Endodermal cell (in vitro differentiated cells): ENCODE results near the gene CCDC70. TPM values are rescaled to one million over a fixed set of nuclear protein-coding genes. Genes with fewer than 3 reads are reported as not detected.

Experiments used
- DNase-seq: peaks from one replicate; pipeline ENCODE4 v3.0.0-alpha.2; 2017
- H3K27ac ChIP-seq: 2 replicates; pipeline ENCODE4 v1.5.1; 2013; ENCODE audit warnings: mild to moderate bottlenecking, low read depth, low read length, moderate library complexity
- H3K27me3 ChIP-seq: 2 replicates; pipeline ENCODE4 v1.6.1; 2013; ENCODE audit warnings: mild to moderate bottlenecking, low read length, moderate library complexity; ENCODE audit not compliant: insufficient read depth, control insufficient read depth, poor library complexity, severe bottlenecking
- H3K36me3 ChIP-seq: 2 replicates; pipeline ENCODE4 v1.7.0; 2013; ENCODE audit warnings: mild to moderate bottlenecking, low read length, moderate library complexity; ENCODE audit not compliant: control insufficient read depth, insufficient read depth
- H3K4me1 ChIP-seq: one replicate; pipeline ENCODE4 v1.7.0; 2013; ENCODE audit warnings: low read length; ENCODE audit not compliant: control insufficient read depth, insufficient read depth
- H3K4me3 ChIP-seq: 2 replicates; pipeline ENCODE4 v1.5.1; 2013; ENCODE audit warnings: mild to moderate bottlenecking, low read length, moderate library complexity
- H3K9ac ChIP-seq: 2 replicates; pipeline ENCODE4 v1.6.1; 2013; ENCODE audit warnings: mild to moderate bottlenecking, low read length, moderate library complexity; ENCODE audit not compliant: poor library complexity, severe bottlenecking; ENCODE audit errors: extremely low read depth
- H3K9me3 ChIP-seq: 2 replicates; pipeline ENCODE4 v1.6.1; 2013; ENCODE audit warnings: mild to moderate bottlenecking, low read length, moderate library complexity; ENCODE audit not compliant: control insufficient read depth
- H3K27ac Mint-ChIP-seq: 2 replicates; pipeline ENCODE4 v1.8.0; 2020; ENCODE audit warnings: mixed read lengths
- H3K27me3 Mint-ChIP-seq: 2 replicates; pipeline ENCODE4 v1.8.0; 2021; ENCODE audit warnings: mild to moderate bottlenecking, mixed read lengths; ENCODE audit not compliant: insufficient read depth
- H3K36me3 Mint-ChIP-seq: 2 replicates; pipeline ENCODE4 v1.8.0; 2020; ENCODE audit warnings: low read depth, mixed read lengths
- H3K4me1 Mint-ChIP-seq: 2 replicates; pipeline ENCODE4 v1.8.0; 2020; ENCODE audit warnings: mixed read lengths
- H3K4me3 Mint-ChIP-seq: 2 replicates; pipeline ENCODE4 v1.8.0; 2020; ENCODE audit warnings: mild to moderate bottlenecking, moderate library complexity, mixed read lengths
- H3K9me3 Mint-ChIP-seq: 2 replicates; pipeline ENCODE4 v1.8.0; 2020; ENCODE audit warnings: mild to moderate bottlenecking, mixed read lengths
- CTCF ChIP-seq: fragments of 200-600 bp; sonication (generic); conservative IDR thresholded peaks from 2 replicates; pipeline ENCODE4 v1.5.0; 2021; ENCODE audit warnings: antibody characterized with exemption, mild to moderate bottlenecking
- WGBS, 2 experiments: methylation state at CpG; one replicate each; pipeline versions ENCODE4 v1.1.5 to v1.1.7; 2013; ENCODE audit warnings: missing lambda C conversion rate in 2 of 2, mixed read lengths in 1 of 2; ENCODE audit not compliant: insufficient coverage in 1 of 2, insufficient read length in 1 of 2; 5-methylcytosine and 5-hydroxymethylcytosine counted together
- total RNA-seq, 2 donors: library from RNA; stranded (reverse); fragmentation: NEBNext Ultra II Directional in 1 of 2; extraction: Animal tissue kit (Norgen Biotek cat#: 25700) in 1 of 2; gene quantifications; 2 replicates in 1 of 2; 3 replicates in 1 of 2; pipeline ENCODE4 v1.2.1, GENCODE V29; 2021

CCDC70 gene
- total RNA-seq, 2 donors from 2014 or later: not detected

DNA sequence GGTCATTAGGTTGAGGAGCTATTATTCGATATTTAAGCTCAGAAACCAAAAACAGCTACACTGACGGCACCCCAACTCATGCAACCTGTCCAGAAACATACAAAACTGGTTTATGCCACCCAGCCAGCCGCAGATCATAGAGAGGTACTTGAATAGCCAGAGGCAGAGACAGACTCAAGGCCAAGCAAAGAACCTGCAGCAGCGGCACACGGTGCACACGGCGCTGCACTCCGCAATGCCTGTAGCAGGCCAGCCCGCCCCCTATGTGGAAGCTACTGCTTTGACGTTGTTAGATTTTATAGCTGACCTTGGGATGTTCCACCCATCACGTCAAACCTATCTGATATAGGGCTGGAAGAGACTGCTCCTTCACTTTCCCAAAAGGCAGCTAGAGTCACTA lies 45.9 kb upstream of the CCDC70 start:
- no peak overlapping the region for H3K4me3 Mint-ChIP-seq
- no peak overlapping the region for H3K27ac Mint-ChIP-seq
- no peaks in the 10 kb centered on the region for H3K36me3 ChIP-seq
- H3K4me1 Mint-ChIP-seq: peaks cover 18% of the 10 kb centered on the region
- H3K4me3 ChIP-seq: no peak overlapping the region
- no peaks in the 10 kb centered on the region for H3K4me1 ChIP-seq
- DNase-seq: no peak
- peaks cover 3% of the 10 kb centered on the region for H3K27me3 Mint-ChIP-seq
- no peak for TF ChIP-seq CTCF
- 91 to 96% methylated on average over 5 to 11 of the region's 11 CpGs for WGBS, 2 experiments
- H3K36me3 Mint-ChIP-seq: no peaks in the 10 kb centered on the region
- no peaks in the 10 kb centered on the region for H3K9me3 ChIP-seq
- H3K27me3 ChIP-seq: no peaks in the 10 kb centered on the region
- no peak overlapping the region for H3K27ac ChIP-seq
- H3K9me3 Mint-ChIP-seq: no peaks in the 10 kb centered on the region
- no peak overlapping the region for H3K9ac ChIP-seq

DNA sequence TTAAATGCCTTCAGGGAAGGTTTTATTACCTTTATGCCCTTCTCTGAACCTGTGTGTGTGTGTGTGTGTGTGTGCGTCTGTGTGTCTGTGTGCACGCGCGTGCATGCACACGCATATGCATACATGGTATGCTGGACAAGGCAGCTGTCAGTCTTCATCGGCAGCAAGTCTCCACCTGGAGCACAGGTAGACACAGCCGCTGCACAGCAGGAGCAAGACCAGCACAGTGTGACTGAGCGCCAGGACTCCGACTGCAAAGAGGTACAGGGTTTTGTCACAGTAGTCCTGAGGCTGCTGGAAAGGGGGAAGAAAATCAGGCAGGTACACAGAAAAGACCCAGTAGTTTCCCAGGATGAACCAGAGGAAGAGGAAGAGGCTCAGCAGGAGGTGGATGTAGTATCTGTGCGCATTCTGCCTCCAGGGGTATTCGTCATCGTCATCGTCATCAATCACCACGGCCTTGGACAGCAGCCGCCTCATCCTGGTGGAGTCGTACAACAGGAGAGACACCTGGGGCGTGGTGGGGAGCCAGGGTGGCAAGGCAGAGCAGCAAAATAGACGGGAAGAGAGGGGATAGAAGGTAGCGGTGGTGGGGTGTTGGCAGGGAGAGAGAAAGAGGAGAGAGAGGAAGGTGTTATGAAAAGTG lies 45.0 kb upstream of the CCDC70 start:
- 87 to 92% methylated on average over 18 to 19 of the region's 19 CpGs for WGBS, 2 experiments
- Histone ChIP-seq H3K27ac (no peak overlapping the region), H3K4me3 (no peak overlapping the region), H3K36me3 (no peaks in the 10 kb centered on the region), H3K4me1 (no peaks in the 10 kb centered on the region), H3K9me3 (no peaks in the 10 kb centered on the region), H3K27me3 (no peaks in the 10 kb centered on the region), H3K9ac (no peak overlapping the region)
- H3K36me3 Mint-ChIP-seq: no peaks in the 10 kb centered on the region
- H3K4me1 Mint-ChIP-seq: peaks cover 25% of the 10 kb centered on the region
- no peak overlapping the region for H3K4me3 Mint-ChIP-seq
- no peak for DNase-seq
- H3K27ac Mint-ChIP-seq: no peak overlapping the region
- no peak for TF ChIP-seq CTCF
- H3K27me3 Mint-ChIP-seq: peaks cover 3% of the 10 kb centered on the region
- H3K9me3 Mint-ChIP-seq: no peaks in the 10 kb centered on the region

DNA sequence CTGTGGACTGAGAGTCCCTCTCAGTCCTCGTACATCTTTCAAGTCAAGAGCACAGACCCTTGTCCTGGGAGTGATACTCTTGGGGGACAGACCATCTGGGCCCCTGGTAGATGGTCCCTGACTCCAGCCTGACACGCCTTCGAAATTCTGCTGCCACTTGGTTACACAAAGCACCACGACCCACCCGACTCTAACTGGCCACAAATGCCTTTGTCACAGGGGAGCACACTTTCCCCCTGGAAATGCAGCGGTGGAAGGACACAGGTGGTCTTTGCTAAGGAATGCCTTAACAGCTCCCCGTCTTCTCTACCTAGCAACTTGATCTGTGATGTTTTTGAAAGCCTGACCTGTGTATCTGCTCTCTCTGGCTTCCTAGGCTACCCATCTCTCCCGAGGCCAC lies 44.1 kb upstream of the CCDC70 start:
- Mint-ChIP-seq H3K27me3 (peaks cover 3% of the 10 kb centered on the region), H3K27ac (no peak overlapping the region), H3K36me3 (no peaks in the 10 kb centered on the region), H3K4me1 (peaks cover 27% of the 10 kb centered on the region), H3K4me3 (no peak overlapping the region), H3K9me3 (no peaks in the 10 kb centered on the region)
- no peak for TF ChIP-seq CTCF
- H3K9me3 ChIP-seq: no peaks in the 10 kb centered on the region
- no peak overlapping the region for H3K9ac ChIP-seq
- DNase-seq: no peak
- WGBS, 2 experiments: 85 to 94% methylated on average over 7 to 8 of the region's 8 CpGs
- no peaks in the 10 kb centered on the region for H3K36me3 ChIP-seq
- no peaks in the 10 kb centered on the region for H3K27me3 ChIP-seq
- no peak overlapping the region for H3K4me3 ChIP-seq
- H3K4me1 ChIP-seq: no peaks in the 10 kb centered on the region
- H3K27ac ChIP-seq: no peak overlapping the region
